Lung (tissue), 16 donors: ENCODE measurements around the gene MAB21L1. TPM values are rescaled to one million over a fixed set of nuclear protein-coding genes. Genes with fewer than 3 reads are reported as not detected.

Experiments used
- ATAC-seq: fragments of 200-7000 bp; cut with Tn5 transposase; one replicate; pipeline ENCODE4 v1.9.1; 2020; ENCODE audit warnings: moderate number of reproducible peaks; ENCODE audit not compliant: insufficient read depth, low FRiP score
- DNase-seq, 3 donors: peaks; one replicate each; pipeline ENCODE4 v3.0.0-alpha.2; 2013 to 2017
- H3K27ac ChIP-seq, 2 donors: one replicate each; pipeline ENCODE4 v1.5.1; 2013; ENCODE audit warnings: mild to moderate bottlenecking in 2 of 2, moderate library complexity in 2 of 2, control low read depth in 1 of 2, inconsistent platforms in 1 of 2, low read depth in 1 of 2, low read length in 1 of 2
- H3K27me3 ChIP-seq, 3 donors: one replicate each; pipeline ENCODE4 v1.5.1; 2013; ENCODE audit warnings: low read length in 2 of 3; ENCODE audit not compliant: control insufficient read depth in 3 of 3, insufficient read depth in 3 of 3
- H3K36me3 ChIP-seq, 4 donors: one replicate each; pipeline ENCODE4 v1.5.1; 2013; ENCODE audit warnings: low read length in 4 of 4, mild to moderate bottlenecking in 1 of 4, moderate library complexity in 1 of 4; ENCODE audit not compliant: control insufficient read depth in 4 of 4, insufficient read depth in 4 of 4
- H3K4me1 ChIP-seq, 5 donors: one replicate each; pipeline ENCODE4 v1.5.1; 2013; ENCODE audit warnings: low read length in 5 of 5, mild to moderate bottlenecking in 2 of 5, moderate library complexity in 1 of 5; ENCODE audit not compliant: control insufficient read depth in 5 of 5, insufficient read depth in 5 of 5
- H3K4me3 ChIP-seq: one replicate; pipeline ENCODE4 v1.5.1; 2013; ENCODE audit warnings: mild to moderate bottlenecking, control low read depth, moderate library complexity
- H3K9ac ChIP-seq, 2 donors: one replicate each; pipeline ENCODE4 v1.5.1; 2013; ENCODE audit warnings: low read length in 2 of 2, control low read depth in 1 of 2; ENCODE audit not compliant: insufficient read depth in 1 of 2
- H3K9me3 ChIP-seq, 4 donors: one replicate each; pipeline ENCODE4 v1.5.1; 2013; ENCODE audit warnings: low read length in 3 of 4, mild to moderate bottlenecking in 1 of 4, moderate library complexity in 1 of 4; ENCODE audit not compliant: control insufficient read depth in 4 of 4, insufficient read depth in 3 of 4
- WGBS, 2 donors: extraction: QIAGEN DNeasy Blood & Tissue Kit; methylation state at CpG; one replicate each; pipeline ENCODE4 v1.1.7; 2013; 5-methylcytosine and 5-hydroxymethylcytosine counted together
- long read RNA-seq, 5 donors: transcript quantifications; one replicate each; lab custom pipeline, GENCODE V29; 2026
- polyA plus RNA-seq, 2 donors: library from polyadenylated mRNA; stranded (reverse); fragments of 200-250 nt; gene quantifications; one replicate each; pipeline ENCODE4 v1.2.1, GENCODE V29; 2013
- total RNA-seq, 2 donors: library from RNA; depleted of rRNA in 1 of 2; stranded (reverse); fragments of >200 nt in 1 of 2; gene quantifications; one replicate each; pipeline ENCODE4 v1.2.1, GENCODE V29; 2014 to 2021
- TF ChIP-seq, protein P1 (sequence below): IDR thresholded peaks from 2 replicates; pipeline ENCODE4 v1.5.1; 2012; ENCODE audit warnings: mild to moderate bottlenecking; ENCODE audit errors: control extremely low read depth, extremely low read depth
- donor health status: control.
- donor health status: control.
- donor health status: Bipolar disorder and iron deficiency.
- donor health status: healthy.
- donor health status: DM: yes; HTN: yes; CAD: no.

MAB21L1 gene
- total RNA-seq: under 1 TPM in 1 of 2 donors, not detected in 1; 0.28 TPM
- under 1 TPM in 1 of 2 donors, not detected in 1; 0.04 TPM for polyA plus RNA-seq
- long read RNA-seq, donor 1: 0 reads
- long read RNA-seq, donor 2: 0 reads
- long read RNA-seq, donor 3: 0 reads
- long read RNA-seq, donor 4: 0 reads
- long read RNA-seq, donor 5, partial matches to known transcripts: 0 of 1 reads
- long read RNA-seq, donor 5, other reads (novel, unspliced or antisense): 0 of 1 reads

DNA sequence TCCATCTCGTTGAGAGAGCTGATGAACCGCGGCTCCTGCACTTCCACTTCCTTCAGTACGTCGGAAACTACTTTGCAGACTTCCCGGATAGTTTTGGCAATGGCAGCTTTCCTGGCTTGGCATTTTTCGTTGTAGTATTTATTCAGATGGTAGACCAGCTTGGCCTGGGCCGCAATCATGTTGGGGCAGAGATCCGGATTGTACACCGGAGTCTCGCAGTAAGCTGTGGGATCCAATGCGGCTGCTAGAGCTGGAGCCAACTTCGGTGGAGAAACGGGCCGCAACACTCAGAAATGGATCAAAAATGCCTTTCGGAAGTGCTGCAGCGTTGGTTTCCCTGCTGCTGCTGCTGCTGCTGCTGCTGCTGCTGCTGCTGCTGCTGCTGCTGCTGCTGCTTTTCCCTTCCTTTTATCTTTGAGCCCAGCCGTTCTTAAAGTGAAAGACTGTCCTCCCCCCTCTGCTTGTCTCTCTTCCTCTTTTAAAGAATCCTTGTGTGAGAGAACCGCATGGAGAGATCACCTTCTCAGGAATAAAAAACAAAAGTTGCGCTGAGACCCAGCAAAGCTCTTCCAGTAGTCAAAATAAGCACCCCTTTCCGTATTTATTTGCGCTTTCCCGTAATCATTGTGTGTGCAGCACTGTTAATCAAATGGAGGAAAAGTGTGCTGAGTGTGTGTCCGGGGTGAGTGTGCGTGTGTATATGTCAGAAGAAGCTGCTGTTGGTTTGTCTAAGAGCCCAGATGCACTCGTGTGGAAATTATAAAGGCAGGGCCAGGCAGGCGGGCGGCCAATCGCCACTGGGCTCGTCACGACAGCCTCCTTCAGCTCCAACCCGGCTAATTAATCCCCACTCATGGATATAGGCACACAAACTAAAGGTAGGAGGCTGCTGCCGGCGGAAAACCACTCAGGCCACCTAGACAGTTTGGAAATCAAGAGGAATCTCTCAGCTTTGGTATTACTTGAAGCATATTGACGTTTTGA is at the start of gene MAB21L1:
Gene MAB21L1 (minus strand): TSS at position 730 of the 984 bp plus-strand sequence. CDS start 551 bp downstream, at position 179.
- DNase-seq (peak; percentile 58 to 76 (median 64)), ATAC-seq (no peak)
- Histone ChIP-seq H3K27me3 (peaks cover 4 to 99% (median 98%) of the 10 kb centered on the region in 3 donors), H3K4me1 (peaks cover 0 to 25% (median 6%) of the 10 kb centered on the region in 5 donors), H3K9ac (no peak within 1 kb of the TSS), H3K36me3 (no peaks in the 10 kb centered on the region), H3K9me3 (peaks cover 0 to 26% (median 0%) of the 10 kb centered on the region in 4 donors), H3K27ac (no peak within 1 kb of the TSS), H3K4me3 (peak within 1 kb of the TSS; percentile 21)
- TF ChIP-seq, protein P1, sequence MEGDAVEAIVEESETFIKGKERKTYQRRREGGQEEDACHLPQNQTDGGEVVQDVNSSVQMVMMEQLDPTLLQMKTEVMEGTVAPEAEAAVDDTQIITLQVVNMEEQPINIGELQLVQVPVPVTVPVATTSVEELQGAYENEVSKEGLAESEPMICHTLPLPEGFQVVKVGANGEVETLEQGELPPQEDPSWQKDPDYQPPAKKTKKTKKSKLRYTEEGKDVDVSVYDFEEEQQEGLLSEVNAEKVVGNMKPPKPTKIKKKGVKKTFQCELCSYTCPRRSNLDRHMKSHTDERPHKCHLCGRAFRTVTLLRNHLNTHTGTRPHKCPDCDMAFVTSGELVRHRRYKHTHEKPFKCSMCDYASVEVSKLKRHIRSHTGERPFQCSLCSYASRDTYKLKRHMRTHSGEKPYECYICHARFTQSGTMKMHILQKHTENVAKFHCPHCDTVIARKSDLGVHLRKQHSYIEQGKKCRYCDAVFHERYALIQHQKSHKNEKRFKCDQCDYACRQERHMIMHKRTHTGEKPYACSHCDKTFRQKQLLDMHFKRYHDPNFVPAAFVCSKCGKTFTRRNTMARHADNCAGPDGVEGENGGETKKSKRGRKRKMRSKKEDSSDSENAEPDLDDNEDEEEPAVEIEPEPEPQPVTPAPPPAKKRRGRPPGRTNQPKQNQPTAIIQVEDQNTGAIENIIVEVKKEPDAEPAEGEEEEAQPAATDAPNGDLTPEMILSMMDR: no peak
- WGBS, 2 donors: 12 to 27% methylated on average over 35 of the region's 35 CpGs

- no peak overlapping the region for H3K9ac ChIP-seq
- TF ChIP-seq, protein P1: no peak
- H3K4me3 ChIP-seq: no peak overlapping the region
- no peak overlapping the region for H3K27ac ChIP-seq
- peaks cover 0 to 6% (median 0%) of the 10 kb centered on the region in 4 donors for H3K9me3 ChIP-seq
- WGBS, 2 donors: 72 to 84% methylated on average over 3 of the region's 3 CpGs
- ATAC-seq (no peak), DNase-seq (no peak)
- no peaks in the 10 kb centered on the region for H3K36me3 ChIP-seq
- no peaks in the 10 kb centered on the region for H3K4me1 ChIP-seq
- no peaks in the 10 kb centered on the region for H3K27me3 ChIP-seq
Observed at GRCh38 chr13:35524171-35524570, 47.7 kb upstream of the MAB21L1 start.

DNA sequence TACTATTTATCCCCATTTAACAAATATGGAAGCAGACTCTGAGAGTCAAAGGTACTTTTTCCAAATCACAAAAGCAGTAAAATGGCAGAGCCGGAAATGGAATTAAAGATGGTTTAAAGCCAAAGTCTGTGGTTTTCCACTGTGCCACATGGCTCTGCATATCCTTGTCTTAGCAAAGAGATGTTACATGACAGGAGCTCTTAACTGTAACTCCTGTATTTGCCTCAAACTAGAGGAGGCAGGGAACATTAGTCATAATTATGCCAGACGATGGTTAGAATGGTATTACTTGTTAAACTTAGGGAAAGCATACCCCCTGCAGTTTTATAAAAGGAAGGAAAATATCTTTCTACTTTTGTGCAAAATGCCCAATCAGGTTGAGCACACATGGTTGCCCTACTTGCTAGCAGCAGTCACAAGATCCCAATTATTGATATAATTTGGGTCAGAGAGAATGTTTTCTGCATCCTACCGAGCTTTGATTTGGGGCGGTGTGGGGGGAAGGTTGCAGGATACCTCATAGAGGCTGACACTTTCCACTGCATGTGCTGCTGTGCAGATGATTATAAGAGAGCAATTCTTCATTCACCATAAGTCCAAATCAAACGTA is 42.0 kb upstream of the MAB21L1 start:
- Histone ChIP-seq H3K36me3 (no peaks in the 10 kb centered on the region), H3K4me3 (no peak overlapping the region), H3K27me3 (no peaks in the 10 kb centered on the region), H3K27ac (no peak overlapping the region), H3K9ac (no peak overlapping the region), H3K9me3 (peaks cover 0 to 4% (median 0%) of the 10 kb centered on the region in 4 donors), H3K4me1 (no peaks in the 10 kb centered on the region)
- no peak for ATAC-seq
- TF ChIP-seq, protein P1: no peak
- DNase-seq: no peak
- 87 to 94% methylated on average over 5 of the region's 5 CpGs for WGBS, 2 donors
